ENCODE results near the gene ARID3C. TPM values are rescaled to one million over a fixed set of nuclear protein-coding genes. Genes with fewer than 3 reads are reported as not detected.
A peak's percentile ranks its signal among the peaks of the same experiment; 100 is the strongest.

The ARID3C gene
- total RNA-seq, 1 donor, result 0.09 TPM

GRCh38 chr9:34629491-34629808 is 584 bp upstream of the ARID3C start:
- no peak overlapping the region for H3K4me3 ChIP-seq (ENCODE audit: low read depth, low read length)
- no peak for DNase-seq (ENCODE audit: low read depth)
- TF ChIP-seq CTCF (IDR thresholded peaks at IDR 0.05; ENCODE audit: insufficient read depth, low read length), result no peak

- H3K4me3 ChIP-seq (ENCODE audit: low read depth, low read length), result no peak overlapping the region
- TF ChIP-seq CTCF (IDR thresholded peaks at IDR 0.05; ENCODE audit: insufficient read depth, low read length), result no peak
- DNase-seq (ENCODE audit: low read depth), result no peak
Measured at GRCh38 chr9:34627716-34628655, 880 bp downstream of the ARID3C start.

- no peak for TF ChIP-seq CTCF (IDR thresholded peaks at IDR 0.05; ENCODE audit: insufficient read depth, low read length)
- DNase-seq (ENCODE audit: low read depth), result no peak
- H3K4me3 ChIP-seq (ENCODE audit: low read depth, low read length), result no peak overlapping the region
Measured at GRCh38 chr9:34625186-34625486, 3.7 kb downstream of the ARID3C start.

GRCh38 chr9:34624475-34625185 is 4.2 kb downstream of the ARID3C start:
- DNase-seq (ENCODE audit: low read depth), result no peak
- no peak overlapping the region for H3K4me3 ChIP-seq (ENCODE audit: low read depth, low read length)
- TF ChIP-seq CTCF (IDR thresholded peaks at IDR 0.05; ENCODE audit: insufficient read depth, low read length), result no peak

- no peak for DNase-seq (ENCODE audit: low read depth)
- H3K4me3 ChIP-seq (ENCODE audit: low read depth, low read length), result no peak overlapping the region
- TF ChIP-seq CTCF (IDR thresholded peaks at IDR 0.05; ENCODE audit: insufficient read depth, low read length), result no peak
Measured at GRCh38 chr9:34623374-34624235, 5.3 kb downstream of the ARID3C start.

GRCh38 chr9:34620061-34620994 is 8.5 kb downstream of the ARID3C start, which contains the start of gene DCTN3:
DCTN3 (minus strand) TSS chr9:34620495; CDS start chr9:34620464, 31 bp downstream.
- no peak for TF ChIP-seq CTCF (IDR thresholded peaks at IDR 0.05; ENCODE audit: insufficient read depth, low read length)
- DNase-seq (ENCODE audit: low read depth), result peak; percentile 96

More at GRCh38 chr9:34620061-34620994, 8.5 kb downstream of the ARID3C start, which contains the start of gene DCTN3:
- H3K4me3 ChIP-seq (ENCODE audit: low read depth, low read length), result peak within 1 kb of the TSS; percentile 96
